A673 (cell line): ENCODE measurements around the gene PRR14. TPM values are rescaled to one million over a fixed set of nuclear protein-coding genes. Genes with fewer than 3 reads are reported as not detected.

Source experiments
- BruUV-seq: library from RNA; stranded (reverse); fragments of 400-500 nt; replicated peaks from 2 replicates; lab custom pipeline; 2021; lab: Mats Ljungman, UMichigan
- CTCF ChIA-PET: fragments of 300-600 bp; sonication (Branson Sonifier 250); formaldehyde crosslinking; loops from one replicate; lab custom pipeline; 2022; ENCODE audit warnings: antibody characterized with exemption; lab: Charles Lee
- POLR2A ChIA-PET: fragments of 300-600 bp; sonication (Branson Sonifier 250); formaldehyde crosslinking; loops from one replicate; lab custom pipeline; 2022; ENCODE audit warnings: antibody characterized with exemption; ENCODE audit not compliant: low non-redundant PET; lab: Charles Lee
- DNase-seq: peaks from one replicate; pipeline ENCODE4 v3.0.0-alpha.2; 2015; ENCODE audit warnings: low spot score
- H3K27ac ChIP-seq: fragments of 200-600 bp; sonication (generic); 2 replicates; pipeline ENCODE4 v1.5.1; 2016; ENCODE audit warnings: mixed run types, low read depth, mild to moderate bottlenecking, mixed read lengths, antibody characterized with exemption, low read length; ENCODE audit not compliant: poor library complexity, severe bottlenecking
- H3K27me3 ChIP-seq: fragments of 200-600 bp; sonication (generic); replicated peaks from 2 replicates; pipeline ENCODE4 v1.6.1; 2017; ENCODE audit warnings: mixed run types, low read depth, mild to moderate bottlenecking, mixed read lengths, antibody characterized with exemption, low read length; ENCODE audit not compliant: insufficient read depth, poor library complexity
- H3K36me3 ChIP-seq: fragments of 200-600 bp; sonication (generic); 2 replicates; pipeline ENCODE4 v1.6.1; 2016; ENCODE audit warnings: mixed run types, mild to moderate bottlenecking, mixed read lengths, antibody characterized with exemption, low read length; ENCODE audit not compliant: insufficient read depth, poor library complexity, severe bottlenecking
- H3K4me1 ChIP-seq: fragments of 200-600 bp; sonication (generic); 2 replicates; pipeline ENCODE4 v1.6.1; 2017; ENCODE audit warnings: mixed run types, mild to moderate bottlenecking, mixed read lengths, antibody characterized with exemption, low read length; ENCODE audit not compliant: insufficient read depth, poor library complexity, severe bottlenecking
- H3K4me3 ChIP-seq: fragments of 200-600 bp; sonication (generic); 2 replicates; pipeline ENCODE4 v1.5.1; 2016; ENCODE audit warnings: low read depth, mixed run types, mild to moderate bottlenecking, mixed read lengths, low read length; ENCODE audit not compliant: poor library complexity, severe bottlenecking
- H3K9me3 ChIP-seq: fragments of 200-600 bp; sonication (generic); 2 replicates; pipeline ENCODE4 v1.6.1; 2016; ENCODE audit warnings: mixed run types, low read depth, mild to moderate bottlenecking, mixed read lengths, antibody characterized with exemption, low read length; ENCODE audit not compliant: poor library complexity, severe bottlenecking
- CTCF ChIP-seq: fragments of 300-800, 200-600 bp; sonication (generic); conservative IDR thresholded peaks from 2 replicates; pipeline ENCODE4 v1.5.1; 2017; ENCODE audit warnings: low read depth, mild to moderate bottlenecking, antibody characterized with exemption, low read length, moderate library complexity, mixed read lengths
- EZH2 ChIP-seq: fragments of 200-600 bp; sonication (generic); IDR thresholded peaks from 2 replicates; pipeline ENCODE4 v1.6.1; 2017; ENCODE audit warnings: borderline replicate concordance, low read depth, mild to moderate bottlenecking, mixed read lengths, antibody characterized with exemption, low read length; ENCODE audit not compliant: poor library complexity, severe bottlenecking
- intact Hi-C: fragments of 100-400 bp; cut with micrococcal nuclease; formaldehyde crosslinking; loops from one replicate; pipeline ENCODE4 v1.10.0; 2022; ENCODE audit not compliant: unreplicated experiment
- total RNA-seq: library from RNA; stranded (reverse); gene quantifications from 2 replicates; pipeline ENCODE4 v1.2.3, GENCODE V29; 2021

PRR14 gene
- total RNA-seq, 1 experiment from 2014 or later = 35.7 TPM

- Histone ChIP-seq H3K4me3 (no peak overlapping the region), H3K36me3 (no peaks in the 10 kb centered on the region), H3K4me1 (no peaks in the 10 kb centered on the region), H3K9me3 (no peaks in the 10 kb centered on the region), H3K27ac (no peak overlapping the region), H3K27me3 (no peaks in the 10 kb centered on the region)
- TF ChIP-seq CTCF = peak; percentile 93
- TF ChIP-seq EZH2 = no peak
- DNase-seq = peak; percentile 81
- intact Hi-C loops = loop anchor here (1.0 kb wide), 1 partner anchor 185 kb away; the partner anchor contains the start of gene DCTPP1
- POLR2A ChIA-PET = interaction anchor here (0.6 kb wide), 1 partner anchor 83 kb away, joined by 3 read pairs; the partner anchor contains the start of gene SRCAP
- CTCF ChIA-PET = interaction anchor here (0.5 to 2.0 kb wide), 9 partner anchors 13 to 236 kb away, joined by 3 to 18 read pairs (median 3); partner anchors contain the start of gene DCTPP1
- BruUV-seq = no TSS peak
Measured at GRCh38 chr16:30615358-30616091, 35.2 kb upstream of the PRR14 start.

- Histone ChIP-seq H3K27ac (no peak overlapping the region), H3K27me3 (no peaks in the 10 kb centered on the region), H3K4me1 (no peaks in the 10 kb centered on the region), H3K36me3 (no peaks in the 10 kb centered on the region), H3K9me3 (no peaks in the 10 kb centered on the region), H3K4me3 (no peak overlapping the region)
- no peak for DNase-seq
- POLR2A ChIA-PET = interaction anchor here (0.6 to 0.8 kb wide), 2 partner anchors 9 to 220 kb away, joined by 3 read pairs; partner anchors contain the start of gene ZNF689
- intact Hi-C loops = no loop called here
- BruUV-seq = no TSS peak
- CTCF ChIA-PET = no interaction called here
- TF ChIP-seq CTCF (no peak), EZH2 (no peak)
Measured at GRCh38 chr16:30619202-30619601, 31.6 kb upstream of the PRR14 start.

GRCh38 chr16:30619638-30620037, 31.1 kb upstream of the PRR14 start:
- no peak for TF ChIP-seq EZH2
- no peak for TF ChIP-seq CTCF
- H3K4me1 ChIP-seq = no peaks in the 10 kb centered on the region
- intact Hi-C loops = loop anchor here (10.0 kb wide), 2 partner anchors 65 to 575 kb away; no protein-coding TSS in a partner anchor
- CTCF ChIA-PET = interaction anchor here (1.0 kb wide), 1 partner anchor 10 kb away, joined by 5 read pairs; no protein-coding TSS in a partner anchor
- POLR2A ChIA-PET = interaction anchor here (0.7 to 0.8 kb wide), 2 partner anchors 9 to 140 kb away, joined by 3 read pairs; partner anchors contain the start of gene ZNF689
- H3K9me3 ChIP-seq = no peaks in the 10 kb centered on the region
- H3K4me3 ChIP-seq = no peak overlapping the region
- H3K27ac ChIP-seq = no peak overlapping the region
- no peak for DNase-seq
- H3K36me3 ChIP-seq = no peaks in the 10 kb centered on the region
- H3K27me3 ChIP-seq = no peaks in the 10 kb centered on the region
- BruUV-seq = no TSS peak
